Measurements from ENCODE around the gene IRX4. TPM values are rescaled to one million over a fixed set of nuclear protein-coding genes. Genes with fewer than 3 reads are reported as not detected.

IRX4 gene
- total RNA-seq, 1 experiment from 2014 or later, result 16.5 TPM

- no peak for TF ChIP-seq EZH2phosphoT487 (IDR thresholded peaks at IDR 0.05; ENCODE audit: borderline replicate concordance)
- no peak for TF ChIP-seq REST (IDR thresholded peaks at IDR 0.05; ENCODE audit: low read depth)
- TF ChIP-seq ATF3 (IDR thresholded peaks at IDR 0.05), result no peak
- no peak for TF ChIP-seq CEBPB (IDR thresholded peaks at IDR 0.05; ENCODE audit: low read depth)
- no peak for TF ChIP-seq ZFX (IDR thresholded peaks at IDR 0.05)
- TF ChIP-seq POLR2AphosphoS5 (IDR thresholded peaks at IDR 0.05; ENCODE audit: low read depth, low read length), result no peak
- no peak for TF ChIP-seq POLR2A (IDR thresholded peaks at IDR 0.05; ENCODE audit: borderline replicate concordance, extremely low read depth, insufficient read depth, insufficient read length)
- TF ChIP-seq ZNF274 (IDR thresholded peaks at IDR 0.05; ENCODE audit: low read depth, low read length), result no peak
- TF ChIP-seq YY1 (IDR thresholded peaks at IDR 0.05; ENCODE audit: extremely low read depth, insufficient replicate concordance, low read depth, low read length), result no peak
- no peak for TF ChIP-seq JUND (IDR thresholded peaks at IDR 0.05)
- TF ChIP-seq CBX3 (IDR thresholded peaks at IDR 0.05; ENCODE audit: low read depth), result no peak
Measured at GRCh38 chr5:1919209-1919566, 36.5 kb upstream of the IRX4 start (continued).

- Histone ChIP-seq H3K27me3 (ENCODE audit: insufficient read depth, low read length) (no peaks in the 10 kb centered on the region), H3K9ac (ENCODE audit: low read length) (no peak overlapping the region), H3K4me1 (ENCODE audit: control insufficient read depth in 1 of 2, insufficient read depth in 2 of 2, low read length in 2 of 2) (peaks cover 0 to 17% of the 10 kb centered on the region in 2 experiments; a peak in 2 of 4 replicates), H3K79me2 (ENCODE audit: insufficient read depth, low read length) (no peaks in the 10 kb centered on the region), H3K36me3 (ENCODE audit: control insufficient read depth in 1 of 2, insufficient read depth in 2 of 2, low read length in 2 of 2) (no peaks in the 10 kb centered on the region), H3K4me3 (replicated peaks in 1 of 2; ENCODE audit: low read depth in 1 of 2, low read length in 2 of 2) (no peak overlapping the region), H2AFZ (ENCODE audit: low read depth, low read length, poor library complexity, severe bottlenecking) (no peak overlapping the region), H3K4me2 (ENCODE audit: low read length) (no peak overlapping the region), H4K20me1 (ENCODE audit: insufficient read depth) (no peaks in the 10 kb centered on the region), H3K27ac (ENCODE audit: low read depth, low read length) (no peak overlapping the region), H3K9me2 (ENCODE audit: insufficient read depth) (no peaks in the 10 kb centered on the region), H3K9me3 (ENCODE audit: control insufficient read depth in 1 of 2, insufficient read depth in 1 of 2, low read depth in 1 of 2, low read length in 2 of 2) (no peaks in the 10 kb centered on the region)
- CTCF ChIA-PET, result no interaction called here
- intact Hi-C loops (cut with micrococcal nuclease), result no loop called here
- RAD21 ChIA-PET (ENCODE audit: low non-redundant PET in 1 of 2, low total read pairs in 2 of 2, uncharacterized antibody in 2 of 2, unreplicated experiment in 2 of 2), result no interaction called here
- POLR2A ChIA-PET, result no interaction called here
- ATAC-seq, result no peak
- no TSS peak for BruUV-seq (replicated peaks)
- TF ChIP-seq TCF7L2 (IDR thresholded peaks at IDR 0.05; ENCODE audit: borderline replicate concordance, extremely low read depth, insufficient read depth, insufficient read length) (no peak), ZNF274 (IDR thresholded peaks at IDR 0.05; ENCODE audit: low read depth, low read length) (no peak)
- no peak for DNase-seq (ENCODE audit: low read depth, low spot score)
Measured at GRCh38 chr5:1918488-1919208, 35.9 kb upstream of the IRX4 start.

Data from HCT116 (cell line).